CD4-positive, CD25-positive, alpha-beta regulatory T cell (primary cell): ENCODE data around the gene ARHGAP5. TPM values are rescaled to one million over a fixed set of nuclear protein-coding genes. Genes with fewer than 3 reads are reported as not detected.

Experiments used
- ATAC-seq, 2 donors: fragments of 150-1000 bp; cut with Tn5 transposase; one replicate each; pipeline ENCODE4 v1.10.0; 2021; ENCODE audit warnings: low read depth in 2 of 2, moderate number of reproducible peaks in 2 of 2, moderate library complexity in 1 of 2
- DNase-seq, 3 donors: peaks; one replicate each; pipeline versions ENCODE4 v3.0.0 to v3.0.0-alpha.2; 2012 to 2022; ENCODE audit warnings: mixed read lengths in 1 of 3
- H3K27ac ChIP-seq: one replicate; pipeline ENCODE4 v1.7.0; 2013; ENCODE audit warnings: mild to moderate bottlenecking, low read length; ENCODE audit not compliant: insufficient read depth, poor library complexity, severe bottlenecking
- H3K27me3 ChIP-seq: one replicate; pipeline ENCODE4 v1.7.0; 2013; ENCODE audit warnings: low read length; ENCODE audit not compliant: control insufficient read depth, insufficient read depth
- H3K36me3 ChIP-seq: one replicate; pipeline ENCODE4 v1.7.0; 2013; ENCODE audit warnings: mild to moderate bottlenecking, low read length, moderate library complexity; ENCODE audit not compliant: control insufficient read depth, insufficient read depth
- H3K4me1 ChIP-seq: 2 replicates; pipeline ENCODE4 v1.7.0; 2013; ENCODE audit warnings: mild to moderate bottlenecking, low read length; ENCODE audit not compliant: insufficient read depth, control insufficient read depth, poor library complexity, severe bottlenecking
- H3K4me3 ChIP-seq: one replicate; pipeline ENCODE4 v1.7.0; 2013; ENCODE audit warnings: low read depth, mild to moderate bottlenecking, low read length, moderate library complexity
- H3K9me3 ChIP-seq, 2 experiments: 1 replicate in 1 of 2; 2 replicates in 1 of 2; pipeline ENCODE4 v1.7.0; 2013; ENCODE audit warnings: low read length in 2 of 2, mild to moderate bottlenecking in 1 of 2, moderate library complexity in 1 of 2; ENCODE audit not compliant: control insufficient read depth in 2 of 2
- H3K27ac Mint-ChIP-seq, 3 donors: one replicate each; pipeline ENCODE4 v1.8.0; 2020 to 2022; ENCODE audit warnings: mild to moderate bottlenecking in 3 of 3, mixed read lengths in 3 of 3, moderate library complexity in 2 of 3
- H3K27me3 Mint-ChIP-seq: one replicate; pipeline ENCODE4 v1.8.0; 2022; ENCODE audit warnings: mild to moderate bottlenecking, mixed read lengths
- H3K36me3 Mint-ChIP-seq: one replicate; pipeline ENCODE4 v1.8.0; 2020; ENCODE audit warnings: mixed read lengths
- H3K4me1 Mint-ChIP-seq, 4 donors: one replicate each; pipeline ENCODE4 v1.8.0; 2020 to 2022; ENCODE audit warnings: mixed read lengths in 4 of 4, mild to moderate bottlenecking in 1 of 4
- H3K4me3 Mint-ChIP-seq, 4 donors: one replicate each; pipeline ENCODE4 v1.8.0; 2020 to 2022; ENCODE audit warnings: mild to moderate bottlenecking in 4 of 4, mixed read lengths in 4 of 4, moderate library complexity in 3 of 4
- H3K9me3 Mint-ChIP-seq, 7 donors: one replicate each; pipeline ENCODE4 v1.8.0; 2020 to 2022; ENCODE audit warnings: mixed read lengths in 7 of 7, mild to moderate bottlenecking in 3 of 7, moderate library complexity in 2 of 7
- polyA plus RNA-seq, 4 donors: library from polyadenylated mRNA; unstranded; fragments of 300-500 nt; fragmentation: Illumina TruSeq; gene quantifications; one replicate each; pipeline ENCODE4 v1.2.3, GENCODE V29; 2021
- total RNA-seq: library from RNA; stranded (reverse); gene quantifications from one replicate; pipeline ENCODE4 v1.2.3, GENCODE V29; 2022

ARHGAP5 gene, protein sequence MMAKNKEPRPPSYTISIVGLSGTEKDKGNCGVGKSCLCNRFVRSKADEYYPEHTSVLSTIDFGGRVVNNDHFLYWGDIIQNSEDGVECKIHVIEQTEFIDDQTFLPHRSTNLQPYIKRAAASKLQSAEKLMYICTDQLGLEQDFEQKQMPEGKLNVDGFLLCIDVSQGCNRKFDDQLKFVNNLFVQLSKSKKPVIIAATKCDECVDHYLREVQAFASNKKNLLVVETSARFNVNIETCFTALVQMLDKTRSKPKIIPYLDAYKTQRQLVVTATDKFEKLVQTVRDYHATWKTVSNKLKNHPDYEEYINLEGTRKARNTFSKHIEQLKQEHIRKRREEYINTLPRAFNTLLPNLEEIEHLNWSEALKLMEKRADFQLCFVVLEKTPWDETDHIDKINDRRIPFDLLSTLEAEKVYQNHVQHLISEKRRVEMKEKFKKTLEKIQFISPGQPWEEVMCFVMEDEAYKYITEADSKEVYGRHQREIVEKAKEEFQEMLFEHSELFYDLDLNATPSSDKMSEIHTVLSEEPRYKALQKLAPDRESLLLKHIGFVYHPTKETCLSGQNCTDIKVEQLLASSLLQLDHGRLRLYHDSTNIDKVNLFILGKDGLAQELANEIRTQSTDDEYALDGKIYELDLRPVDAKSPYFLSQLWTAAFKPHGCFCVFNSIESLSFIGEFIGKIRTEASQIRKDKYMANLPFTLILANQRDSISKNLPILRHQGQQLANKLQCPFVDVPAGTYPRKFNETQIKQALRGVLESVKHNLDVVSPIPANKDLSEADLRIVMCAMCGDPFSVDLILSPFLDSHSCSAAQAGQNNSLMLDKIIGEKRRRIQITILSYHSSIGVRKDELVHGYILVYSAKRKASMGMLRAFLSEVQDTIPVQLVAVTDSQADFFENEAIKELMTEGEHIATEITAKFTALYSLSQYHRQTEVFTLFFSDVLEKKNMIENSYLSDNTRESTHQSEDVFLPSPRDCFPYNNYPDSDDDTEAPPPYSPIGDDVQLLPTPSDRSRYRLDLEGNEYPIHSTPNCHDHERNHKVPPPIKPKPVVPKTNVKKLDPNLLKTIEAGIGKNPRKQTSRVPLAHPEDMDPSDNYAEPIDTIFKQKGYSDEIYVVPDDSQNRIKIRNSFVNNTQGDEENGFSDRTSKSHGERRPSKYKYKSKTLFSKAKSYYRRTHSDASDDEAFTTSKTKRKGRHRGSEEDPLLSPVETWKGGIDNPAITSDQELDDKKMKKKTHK (N-terminal part only)
- total RNA-seq: 32.1 TPM
- polyA plus RNA-seq: 10 to 100 TPM; 25.2 to 38.4 (median 30.4) TPM

DNA sequence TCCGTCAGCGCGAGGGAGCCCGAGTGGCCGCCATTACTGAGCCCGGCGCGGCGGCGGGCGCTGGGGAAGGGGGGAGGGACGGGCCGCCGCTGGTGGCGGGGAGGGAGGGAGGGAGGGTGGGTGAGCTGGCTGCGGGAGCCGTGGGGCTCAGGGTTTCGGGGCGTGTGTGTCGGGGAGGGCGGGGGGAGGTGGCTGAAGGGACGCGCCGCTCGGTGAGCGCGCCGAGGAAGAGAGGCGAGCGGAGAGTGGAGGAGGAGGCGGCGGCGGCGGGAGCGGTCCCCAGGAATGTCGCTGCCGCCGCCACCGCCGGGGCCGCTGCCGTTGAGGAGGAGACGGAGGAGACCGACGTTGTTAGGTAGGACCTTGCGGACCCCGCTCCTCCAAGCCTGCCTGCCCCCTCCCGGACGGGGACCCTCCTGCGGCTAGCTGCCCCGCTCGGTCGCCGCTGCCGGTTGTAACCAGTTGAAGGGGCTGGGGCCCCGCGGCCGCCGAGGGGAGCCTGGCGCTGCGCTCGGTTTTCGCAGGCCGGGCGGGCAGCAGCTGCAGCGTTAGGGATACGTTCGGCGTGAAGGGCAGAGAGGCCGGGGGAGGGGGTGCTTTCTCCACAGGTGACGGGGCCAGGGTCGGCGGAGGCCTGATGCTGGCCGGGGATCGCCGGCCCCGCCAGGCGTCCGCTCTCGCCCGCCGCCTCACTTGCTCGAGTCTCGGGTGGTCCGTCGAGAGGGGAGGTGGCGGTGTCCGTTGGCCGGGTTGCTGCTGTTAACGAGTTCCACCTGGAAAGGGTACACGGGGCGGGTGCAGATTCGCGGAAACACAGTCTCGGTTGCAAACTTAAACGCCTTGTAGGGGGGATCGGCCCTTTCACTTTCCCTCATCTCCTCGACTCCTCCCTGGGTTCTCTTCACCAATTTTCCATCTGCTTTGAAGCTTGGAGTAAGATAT is at the start of gene ARHGAP5:
ARHGAP5 (plus strand) TSS at position 224 of the 942 bp plus-strand sequence. CDS start 13,366 bp downstream, outside the sequence.
- H3K4me1 Mint-ChIP-seq: peaks cover 15 to 52% (median 36%) of the 10 kb centered on the region in 4 donors
- Histone ChIP-seq H3K27me3 (no peaks in the 10 kb centered on the region), H3K4me3 (peak within 1 kb of the TSS; percentile 96), H3K27ac (peak within 1 kb of the TSS; percentile 75), H3K36me3 (no peaks in the 10 kb centered on the region), H3K4me1 (peaks cover 29% of the 10 kb centered on the region), H3K9me3 (no peaks in the 10 kb centered on the region)
- peaks cover 0 to 1% (median 0%) of the 10 kb centered on the region in 7 donors for H3K9me3 Mint-ChIP-seq
- peak within 1 kb of the TSS; percentile 98 for H3K4me3 Mint-ChIP-seq
- DNase-seq (peak; percentile 69 to 80 (median 70)), ATAC-seq (peak; percentile 49 to 54)
- peaks cover 22% of the 10 kb centered on the region for H3K27me3 Mint-ChIP-seq
- H3K36me3 Mint-ChIP-seq: no peaks in the 10 kb centered on the region
- peak within 1 kb of the TSS; percentile 94 to 97 (median 96) for H3K27ac Mint-ChIP-seq

GRCh38 chr14:32028599-32028998 is 48.5 kb upstream of the ARHGAP5 start:
- H3K27me3 Mint-ChIP-seq: no peaks in the 10 kb centered on the region
- H3K36me3 ChIP-seq: no peaks in the 10 kb centered on the region
- H3K27me3 ChIP-seq: no peaks in the 10 kb centered on the region
- H3K9me3 Mint-ChIP-seq: peaks cover 0 to 3% (median 0%) of the 10 kb centered on the region in 7 donors
- no peaks in the 10 kb centered on the region for H3K4me1 Mint-ChIP-seq
- DNase-seq: no peak
- no peaks in the 10 kb centered on the region for H3K36me3 Mint-ChIP-seq
- no peaks in the 10 kb centered on the region for H3K4me1 ChIP-seq
- H3K27ac ChIP-seq: no peak overlapping the region
- H3K9me3 ChIP-seq: no peaks in the 10 kb centered on the region
- no peak overlapping the region for H3K4me3 Mint-ChIP-seq
- no peak overlapping the region for H3K27ac Mint-ChIP-seq
- no peak for ATAC-seq
- no peak overlapping the region for H3K4me3 ChIP-seq

- H3K9me3 ChIP-seq: no peaks in the 10 kb centered on the region
- H3K27ac Mint-ChIP-seq: no peak overlapping the region
- H3K36me3 ChIP-seq: no peaks in the 10 kb centered on the region
- H3K4me3 ChIP-seq: no peak overlapping the region
- no peaks in the 10 kb centered on the region for H3K27me3 ChIP-seq
- no peaks in the 10 kb centered on the region for H3K36me3 Mint-ChIP-seq
- H3K27ac ChIP-seq: no peak overlapping the region
- no peak overlapping the region for H3K4me3 Mint-ChIP-seq
- H3K9me3 Mint-ChIP-seq: peaks cover 0 to 3% (median 0%) of the 10 kb centered on the region in 7 donors
- no peaks in the 10 kb centered on the region for H3K4me1 ChIP-seq
- H3K4me1 Mint-ChIP-seq: no peaks in the 10 kb centered on the region
- DNase-seq: no peak
- H3K27me3 Mint-ChIP-seq: no peaks in the 10 kb centered on the region
- ATAC-seq: no peak
Measured at GRCh38 chr14:32033543-32033942, 43.6 kb upstream of the ARHGAP5 start.

- ATAC-seq: no peak
- H3K27me3 ChIP-seq: peaks cover 3% of the 10 kb centered on the region
- H3K4me3 ChIP-seq: no peak overlapping the region
- H3K36me3 ChIP-seq: no peaks in the 10 kb centered on the region
- Mint-ChIP-seq H3K4me1 (no peaks in the 10 kb centered on the region), H3K9me3 (no peaks in the 10 kb centered on the region), H3K27me3 (peaks cover 21% of the 10 kb centered on the region), H3K27ac (no peak overlapping the region), H3K4me3 (no peak overlapping the region), H3K36me3 (no peaks in the 10 kb centered on the region)
- no peak overlapping the region for H3K27ac ChIP-seq
- H3K4me1 ChIP-seq: no peaks in the 10 kb centered on the region
- no peak for DNase-seq
- no peaks in the 10 kb centered on the region for H3K9me3 ChIP-seq
Measured at GRCh38 chr14:32038876-32039275, 38.2 kb upstream of the ARHGAP5 start.

DNA sequence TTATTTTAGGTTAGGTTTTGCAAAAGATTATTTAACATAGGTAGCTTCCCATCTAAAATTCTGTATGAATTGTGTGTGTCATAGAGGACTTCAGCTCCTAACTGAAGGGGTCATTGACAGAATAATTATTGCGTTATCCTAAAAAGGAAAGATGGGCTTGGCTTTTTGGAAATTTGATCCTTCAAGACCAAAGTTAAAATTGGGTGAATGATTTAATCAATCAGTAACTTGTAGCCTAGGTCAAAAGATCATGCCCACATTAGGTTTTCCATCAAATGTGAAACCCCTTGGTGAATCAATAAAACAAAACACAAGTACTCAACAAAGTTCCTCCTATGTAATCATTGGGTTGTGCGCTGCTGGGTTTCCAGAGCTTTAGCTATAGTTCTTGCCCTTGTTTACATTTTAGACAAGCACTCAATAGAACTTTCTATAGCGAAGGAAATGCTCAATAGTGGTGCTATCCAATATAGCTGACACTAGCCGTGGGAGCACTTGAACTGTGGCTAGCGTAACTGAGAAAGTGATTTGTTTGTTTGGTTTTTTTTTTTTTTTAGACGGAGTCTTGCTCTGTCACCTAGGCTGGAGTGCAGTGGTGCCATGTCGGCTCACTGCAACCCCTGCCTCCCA is 37.6 kb upstream of the ARHGAP5 start:
- Mint-ChIP-seq H3K4me1 (no peaks in the 10 kb centered on the region), H3K27me3 (peaks cover 25% of the 10 kb centered on the region), H3K9me3 (no peaks in the 10 kb centered on the region), H3K36me3 (no peaks in the 10 kb centered on the region), H3K4me3 (no peak overlapping the region), H3K27ac (no peak overlapping the region)
- Histone ChIP-seq H3K27ac (no peak overlapping the region), H3K36me3 (no peaks in the 10 kb centered on the region), H3K4me1 (no peaks in the 10 kb centered on the region), H3K9me3 (no peaks in the 10 kb centered on the region), H3K4me3 (no peak overlapping the region), H3K27me3 (peaks cover 3% of the 10 kb centered on the region)
- ATAC-seq (no peak), DNase-seq (no peak)

GRCh38 chr14:32043624-32044023 is 33.5 kb upstream of the ARHGAP5 start:
- H3K9me3 ChIP-seq: no peaks in the 10 kb centered on the region
- Mint-ChIP-seq H3K36me3 (no peaks in the 10 kb centered on the region), H3K4me1 (no peaks in the 10 kb centered on the region), H3K27ac (peak overlapping the region in 2 of 3 donors; percentile 8 to 18), H3K9me3 (no peaks in the 10 kb centered on the region), H3K4me3 (no peak overlapping the region), H3K27me3 (peaks cover 27% of the 10 kb centered on the region)
- peak in 1 of 3 donors; percentile 21 for DNase-seq
- no peak for ATAC-seq
- no peak overlapping the region for H3K27ac ChIP-seq
- peaks cover 3% of the 10 kb centered on the region for H3K27me3 ChIP-seq
- H3K4me3 ChIP-seq: no peak overlapping the region
- H3K4me1 ChIP-seq: no peaks in the 10 kb centered on the region
- no peaks in the 10 kb centered on the region for H3K36me3 ChIP-seq
